ENCODE measurements around the gene LDHAL6A. TPM values are rescaled to one million over a fixed set of nuclear protein-coding genes. Genes with fewer than 3 reads are reported as not detected.

LDHAL6A gene
- total and polyA plus RNA-seq, 2 of the 13 experiments (the other 11 are each of a cell fraction or from before 2014, with no cell fraction given), result not detected

DNA sequence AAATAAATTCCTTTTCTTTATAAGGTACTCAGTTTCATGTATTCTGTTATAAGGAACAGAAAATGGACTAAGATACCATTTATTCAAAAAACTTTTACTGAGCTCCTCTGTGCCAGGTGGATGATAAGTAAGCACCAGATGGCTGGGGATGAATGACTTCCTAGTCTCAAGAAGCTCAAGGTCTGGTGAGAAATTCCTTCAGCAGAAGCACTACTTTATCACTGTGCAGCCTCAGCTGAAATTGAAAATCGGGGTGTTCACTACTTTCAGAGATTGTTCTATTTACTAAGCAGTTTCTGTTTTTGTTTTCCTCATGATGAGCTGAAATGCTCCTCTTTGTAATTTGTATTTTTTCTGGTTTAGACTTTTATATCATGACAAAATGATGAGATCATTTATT is 7.8 kb downstream of the LDHAL6A start (continued):
- no peak for TF ChIP-seq RBM39 (IDR thresholded peaks at IDR 0.05; ENCODE audit: low read depth, low read length, poor library complexity, severe bottlenecking)

DNA sequence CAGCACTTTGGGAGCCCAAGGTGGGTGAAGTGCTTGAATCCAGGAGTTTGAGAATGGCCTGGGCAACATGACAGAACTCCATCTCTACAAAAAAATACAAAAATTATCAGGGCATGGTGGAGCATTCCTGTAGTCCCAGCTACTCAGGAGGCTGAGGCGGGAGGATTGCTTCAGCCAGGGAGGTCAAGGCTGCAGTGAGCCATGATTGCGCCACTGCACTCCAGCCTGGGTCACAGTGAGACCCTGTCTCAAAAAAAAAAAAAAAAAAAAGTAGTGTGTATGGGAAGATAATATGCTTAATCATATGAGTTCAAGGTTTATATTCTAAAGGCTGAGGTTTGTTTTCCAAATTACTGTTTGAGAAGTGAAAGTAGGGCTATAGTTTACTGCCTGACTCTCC is 10.7 kb downstream of the LDHAL6A start:
- intact Hi-C loops (cut with micrococcal nuclease; ENCODE audit: unreplicated experiment), result no loop called here
- 81% methylated on average over 2 of the region's 2 CpGs for WGBS (ENCODE audit: low lambda C conversion rate)
- Histone ChIP-seq H3K27ac (ENCODE audit: extremely low read length, insufficient read depth, low read length) (no peak overlapping the region), H3K4me1 (ENCODE audit: insufficient read depth, low read length) (peaks cover 6% of the 10 kb centered on the region; the same call in 1 of the 2 replicates), H3K4me2 (ENCODE audit: low read depth, low read length) (no peak overlapping the region), H3K27me3 (ENCODE audit: control insufficient read depth in 1 of 2, insufficient read depth in 2 of 2, low read length in 2 of 2) (no peaks in the 10 kb centered on the region), H3K79me2 (ENCODE audit: insufficient read depth, low read length) (no peaks in the 10 kb centered on the region), H3K9me3 (ENCODE audit: low read length) (no peaks in the 10 kb centered on the region), H2AFZ (ENCODE audit: low read length) (no peak overlapping the region), H3K4me3 (replicated peaks in 1 of 3; ENCODE audit: insufficient read depth in 1 of 3, low read depth in 2 of 3, low read length in 3 of 3) (no peak overlapping the region), H4K20me1 (ENCODE audit: insufficient read depth, low read length) (no peaks in the 10 kb centered on the region), H3K36me3 (replicated peaks in 1 of 2; ENCODE audit: control insufficient read depth in 1 of 2, insufficient read depth in 2 of 2, low read length in 2 of 2) (no peaks in the 10 kb centered on the region), H3K9ac (ENCODE audit: insufficient read depth, low read depth, low read length) (no peak overlapping the region)
- TF ChIP-seq, protein P1, sequence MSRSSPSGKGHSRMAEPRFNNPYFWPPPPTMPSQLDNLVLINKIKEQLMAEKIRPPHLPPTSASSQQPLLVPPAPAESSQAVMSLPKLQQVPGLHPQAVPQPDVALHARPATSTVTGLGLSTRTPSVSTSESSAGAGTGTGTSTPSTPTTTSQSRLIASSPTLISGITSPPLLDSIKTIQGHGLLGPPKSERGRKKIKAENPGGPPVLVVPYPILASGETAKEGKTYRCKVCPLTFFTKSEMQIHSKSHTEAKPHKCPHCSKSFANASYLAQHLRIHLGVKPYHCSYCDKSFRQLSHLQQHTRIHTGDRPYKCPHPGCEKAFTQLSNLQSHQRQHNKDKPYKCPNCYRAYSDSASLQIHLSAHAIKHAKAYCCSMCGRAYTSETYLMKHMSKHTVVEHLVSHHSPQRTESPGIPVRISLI (CRISPR knock-in tag; IDR thresholded peaks at IDR 0.05; ENCODE audit: borderline replicate concordance), result peak; percentile 53; the same call in 1 of the 2 replicates
- peak; percentile 29; the same call in 1 of the 2 replicates for TF ChIP-seq CEBPG (CRISPR knock-in tag; IDR thresholded peaks at IDR 0.05)
- TF ChIP-seq, protein P2, sequence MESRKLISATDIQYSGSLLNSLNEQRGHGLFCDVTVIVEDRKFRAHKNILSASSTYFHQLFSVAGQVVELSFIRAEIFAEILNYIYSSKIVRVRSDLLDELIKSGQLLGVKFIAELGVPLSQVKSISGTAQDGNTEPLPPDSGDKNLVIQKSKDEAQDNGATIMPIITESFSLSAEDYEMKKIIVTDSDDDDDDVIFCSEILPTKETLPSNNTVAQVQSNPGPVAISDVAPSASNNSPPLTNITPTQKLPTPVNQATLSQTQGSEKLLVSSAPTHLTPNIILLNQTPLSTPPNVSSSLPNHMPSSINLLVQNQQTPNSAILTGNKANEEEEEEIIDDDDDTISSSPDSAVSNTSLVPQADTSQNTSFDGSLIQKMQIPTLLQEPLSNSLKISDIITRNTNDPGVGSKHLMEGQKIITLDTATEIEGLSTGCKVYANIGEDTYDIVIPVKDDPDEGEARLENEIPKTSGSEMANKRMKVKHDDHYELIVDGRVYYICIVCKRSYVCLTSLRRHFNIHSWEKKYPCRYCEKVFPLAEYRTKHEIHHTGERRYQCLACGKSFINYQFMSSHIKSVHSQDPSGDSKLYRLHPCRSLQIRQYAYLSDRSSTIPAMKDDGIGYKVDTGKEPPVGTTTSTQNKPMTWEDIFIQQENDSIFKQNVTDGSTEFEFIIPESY (CRISPR knock-in tag; IDR thresholded peaks at IDR 0.05), result peak; percentile 34; the same call in 1 of the 2 replicates
- no peak for TF ChIP-seq ZNF510 (CRISPR knock-in tag; IDR thresholded peaks at IDR 0.05; ENCODE audit: low read depth)
- no peak for TF ChIP-seq SIX4 (CRISPR knock-in tag; IDR thresholded peaks at IDR 0.05)
- TF ChIP-seq ZNF253 (CRISPR knock-in tag; IDR thresholded peaks at IDR 0.05; ENCODE audit: borderline replicate concordance), result no peak
- peak; percentile 39; the same call in 1 of the 2 replicates for TF ChIP-seq NR2C2 (CRISPR knock-in tag; IDR thresholded peaks at IDR 0.05; ENCODE audit: borderline replicate concordance)
- TF ChIP-seq, protein P3, sequence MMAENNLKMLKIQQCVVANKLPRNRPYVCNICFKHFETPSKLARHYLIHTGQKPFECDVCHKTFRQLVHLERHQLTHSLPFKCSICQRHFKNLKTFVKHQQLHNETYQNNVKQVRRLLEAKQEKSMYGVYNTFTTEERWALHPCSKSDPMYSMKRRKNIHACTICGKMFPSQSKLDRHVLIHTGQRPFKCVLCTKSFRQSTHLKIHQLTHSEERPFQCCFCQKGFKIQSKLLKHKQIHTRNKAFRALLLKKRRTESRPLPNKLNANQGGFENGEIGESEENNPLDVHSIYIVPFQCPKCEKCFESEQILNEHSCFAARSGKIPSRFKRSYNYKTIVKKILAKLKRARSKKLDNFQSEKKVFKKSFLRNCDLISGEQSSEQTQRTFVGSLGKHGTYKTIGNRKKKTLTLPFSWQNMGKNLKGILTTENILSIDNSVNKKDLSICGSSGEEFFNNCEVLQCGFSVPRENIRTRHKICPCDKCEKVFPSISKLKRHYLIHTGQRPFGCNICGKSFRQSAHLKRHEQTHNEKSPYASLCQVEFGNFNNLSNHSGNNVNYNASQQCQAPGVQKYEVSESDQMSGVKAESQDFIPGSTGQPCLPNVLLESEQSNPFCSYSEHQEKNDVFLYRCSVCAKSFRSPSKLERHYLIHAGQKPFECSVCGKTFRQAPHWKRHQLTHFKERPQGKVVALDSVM (CRISPR knock-in tag; IDR thresholded peaks at IDR 0.05), result peak; percentile 97
- CTCF ChIA-PET (ENCODE audit: low intra/inter-chr PET ratio, low total read pairs), result no interaction called here
- no TSS peak for BruUV-seq (replicated peaks)
- no peak for FAIRE-seq
- DNase-seq (ENCODE audit: low spot score), result no peak
- POLR2A ChIA-PET, result interaction anchor here (0.7 kb wide), 1 partner anchor 58 kb away, joined by 3 read pairs; no protein-coding TSS in a partner anchor
- ATAC-seq, result no peak
- in situ Hi-C loops (cut with HindIII; ENCODE audit: extremely low pct_ligation_motif_present, low pct_unique_long_range_greater_than_20kb), result no loop called here

All from HepG2 (cell line).